H1 (cell line): Measurements from ENCODE around the gene SND1. TPM values are rescaled to one million over a fixed set of nuclear protein-coding genes. Genes with fewer than 3 reads are reported as not detected.

Experiments used
- CTCF ChIA-PET: fragments of 300-600 bp; sonication (Branson Sonifier 250); formaldehyde crosslinking; loops from one replicate; lab custom pipeline; 2021; ENCODE audit not compliant: partially characterized antibody; lab: Charles Lee
- POLR2A ChIA-PET: fragments of 300-600 bp; sonication (Branson Sonifier 250); formaldehyde crosslinking; loops from one replicate; lab custom pipeline; 2021; ENCODE audit warnings: inconsistent platforms; ENCODE audit not compliant: partially characterized antibody; lab: Charles Lee
- DNase-seq, 2 experiments: peaks; one replicate each; pipeline versions ENCODE4 v3.0.0 to v3.0.0-alpha.2; 2010 to 2022; ENCODE audit warnings: low spot score in 2 of 2, low read depth in 1 of 2, mixed read lengths in 1 of 2
- FAIRE-seq: peaks from 2 replicates; lab custom pipeline; 2011; peaks lifted over from hg19 to GRCh38; lab: Jason Lieb, UNC
- H2AFZ ChIP-seq: 2 replicates; pipeline ENCODE4 v1.8.1; 2012; ENCODE audit warnings: low read length, inconsistent platforms
- H2AK5ac ChIP-seq: 2 replicates; pipeline ENCODE4 v1.6.1; 2013; ENCODE audit warnings: low read depth, low read length
- H2BK120ac ChIP-seq: replicated peaks from 2 replicates; pipeline ENCODE3; 2013; ENCODE audit warnings: low read depth, low read length, inconsistent platforms
- H2BK12ac ChIP-seq: 2 replicates; pipeline ENCODE4 v1.6.1; 2013; ENCODE audit warnings: low read depth, low read length
- H2BK15ac ChIP-seq: 2 replicates; pipeline ENCODE4 v1.6.1; 2013; ENCODE audit warnings: low read length
- H2BK20ac ChIP-seq: 2 replicates; pipeline ENCODE4 v1.6.1; 2013; ENCODE audit warnings: low read length
- H2BK5ac ChIP-seq: 2 replicates; pipeline ENCODE4 v1.6.1; 2013; ENCODE audit warnings: low read depth, low read length
- H3K14ac ChIP-seq: 2 replicates; pipeline ENCODE4 v1.6.1; 2013; ENCODE audit warnings: inconsistent platforms; ENCODE audit not compliant: insufficient read length
- H3K18ac ChIP-seq: 2 replicates; pipeline ENCODE4 v1.6.1; 2013; ENCODE audit warnings: low read length; ENCODE audit errors: extremely low read depth
- H3K23ac ChIP-seq: 2 replicates; pipeline ENCODE4 v1.6.1; 2013; ENCODE audit warnings: inconsistent platforms; ENCODE audit not compliant: insufficient read length
- H3K23me2 ChIP-seq: 2 replicates; pipeline ENCODE4 v1.6.1; 2013; ENCODE audit warnings: low read depth, low read length
- H3K27ac ChIP-seq: 2 replicates; pipeline ENCODE4 v1.6.1; 2011; ENCODE audit warnings: low read depth, low read length, inconsistent platforms
- H3K27me3 ChIP-seq, 4 experiments: replicated peaks in 1 of 4; 1 replicate in 1 of 4; 2 replicates in 3 of 4; pipeline versions ENCODE4 v1.6.1 to v1.8.1; 2011 to 2013; ENCODE audit warnings: low read length in 3 of 4, mild to moderate bottlenecking in 3 of 4, inconsistent platforms in 2 of 4, mixed read lengths in 2 of 4, moderate library complexity in 1 of 4; ENCODE audit not compliant: control insufficient read depth in 3 of 4, insufficient read depth in 3 of 4; ENCODE audit errors: extremely low read depth in 1 of 4
- H3K36me3 ChIP-seq, 4 experiments: 2 replicates each; pipeline versions ENCODE4 v1.6.1 to v1.8.1; 2011 to 2013; ENCODE audit warnings: mild to moderate bottlenecking in 4 of 4, low read length in 3 of 4, moderate library complexity in 2 of 4, control low read depth in 1 of 4, inconsistent platforms in 1 of 4; ENCODE audit not compliant: insufficient read depth in 4 of 4, control insufficient read depth in 2 of 4
- H3K4ac ChIP-seq: replicated peaks from 2 replicates; pipeline ENCODE3; 2013; ENCODE audit warnings: low read length, low read depth, mixed read lengths, inconsistent platforms; ENCODE audit not compliant: insufficient read length
- H3K4me1 ChIP-seq, 4 experiments: replicated peaks in 1 of 4; 1 replicate in 1 of 4; 2 replicates in 3 of 4; pipeline versions ENCODE4 v1.6.1 to v1.8.1; 2011 to 2013; ENCODE audit warnings: low read length in 3 of 4, inconsistent platforms in 2 of 4, mixed read lengths in 1 of 4; ENCODE audit not compliant: insufficient read depth in 4 of 4, control insufficient read depth in 3 of 4
- H3K4me2 ChIP-seq, 2 experiments: 2 replicates each; pipeline versions ENCODE4 v1.6.1 to v1.8.1; 2011 to 2013; ENCODE audit warnings: low read depth in 2 of 2, low read length in 2 of 2, control low read depth in 1 of 2, inconsistent platforms in 1 of 2, mild to moderate bottlenecking in 1 of 2; ENCODE audit not compliant: insufficient read depth in 1 of 2
- H3K4me3 ChIP-seq, 4 experiments: fragments of 200-600, 300-600 bp in 1 of 4; sonication (generic), shearing (Covaris generic), sonication (Bioruptor Twin) in 1 of 4; 2 replicates each; pipeline versions ENCODE4 v1.5.1 to v1.8.1; 2011 to 2016; ENCODE audit warnings: low read length in 4 of 4, low read depth in 3 of 4, control low read depth in 2 of 4, inconsistent platforms in 2 of 4, mild to moderate bottlenecking in 2 of 4, mixed read lengths in 1 of 4, moderate library complexity in 1 of 4; ENCODE audit not compliant: insufficient read depth in 2 of 4; ENCODE audit errors: extremely low read depth in 1 of 4
- H3K56ac ChIP-seq: replicated peaks from 2 replicates; pipeline ENCODE3; 2013; ENCODE audit warnings: low read depth, mild to moderate bottlenecking, mixed read lengths, low read length, inconsistent platforms; ENCODE audit not compliant: insufficient read length
- H3K79me1 ChIP-seq: 2 replicates; pipeline ENCODE4 v1.6.1; 2013; ENCODE audit warnings: low read depth, low read length, control low read depth
- H3K79me2 ChIP-seq, 2 experiments: 2 replicates each; pipeline versions ENCODE4 v1.6.1 to v1.8.1; 2012 to 2013; ENCODE audit warnings: low read length in 2 of 2, mild to moderate bottlenecking in 2 of 2, inconsistent platforms in 1 of 2; ENCODE audit not compliant: insufficient read depth in 2 of 2, control insufficient read depth in 1 of 2
- H3K9ac ChIP-seq, 4 experiments: replicated peaks in 1 of 4; 1 replicate in 1 of 4; 2 replicates in 3 of 4; pipeline versions ENCODE4 v1.6.1 to v1.8.1; 2011 to 2013; ENCODE audit warnings: low read depth in 3 of 4, low read length in 3 of 4, control low read depth in 2 of 4, mild to moderate bottlenecking in 2 of 4, moderate library complexity in 2 of 4, inconsistent platforms in 1 of 4; ENCODE audit errors: extremely low read depth in 1 of 4
- H3K9me3 ChIP-seq, 2 experiments: 2 replicates each; pipeline versions ENCODE4 v1.6.1 to v1.8.1; 2012 to 2013; ENCODE audit warnings: mild to moderate bottlenecking in 2 of 2, moderate library complexity in 2 of 2, control low read depth in 1 of 2, inconsistent platforms in 1 of 2, low read depth in 1 of 2, low read length in 1 of 2, mixed read lengths in 1 of 2; ENCODE audit not compliant: insufficient read depth in 2 of 2
- H4K20me1 ChIP-seq, 2 experiments: replicated peaks in 1 of 2; 2 replicates each; pipeline versions ENCODE3 to v1.8.1; 2011 to 2013; ENCODE audit warnings: inconsistent platforms in 2 of 2, low read length in 2 of 2, mild to moderate bottlenecking in 1 of 2; ENCODE audit not compliant: insufficient read depth in 2 of 2, control insufficient read depth in 1 of 2
- H4K5ac ChIP-seq: 2 replicates; pipeline ENCODE4 v1.6.1; 2013; ENCODE audit warnings: low read length, low read depth, mixed read lengths, inconsistent platforms; ENCODE audit not compliant: insufficient read length
- H4K8ac ChIP-seq: 2 replicates; pipeline ENCODE4 v1.8.0; 2013; ENCODE audit warnings: mild to moderate bottlenecking, moderate library complexity, low read length, inconsistent platforms; ENCODE audit not compliant: insufficient read depth; ENCODE audit errors: extremely low read depth
- H4K91ac ChIP-seq: replicated peaks from 2 replicates; pipeline ENCODE3; 2013; ENCODE audit warnings: low read length, mixed read lengths, inconsistent platforms; ENCODE audit not compliant: insufficient read length
- BACH1 ChIP-seq: IDR thresholded peaks from 2 replicates; pipeline ENCODE4 v1.6.1; 2012; ENCODE audit warnings: low read length, improper control_type of control experiment
- CBX5 ChIP-seq: fragments of 300-800, 300-1000 bp; sonication (generic); IDR thresholded peaks from 2 replicates; pipeline ENCODE4 v1.7.1; 2016; ENCODE audit warnings: antibody characterized with exemption, low read length, low read depth
- CBX8 ChIP-seq: fragments of 300-800, 300-1000 bp; sonication (generic); IDR thresholded peaks from 2 replicates; pipeline ENCODE4 v1.7.1; 2016; ENCODE audit warnings: low read depth, low read length, borderline replicate concordance
- CHD2 ChIP-seq: IDR thresholded peaks from 2 replicates; pipeline ENCODE4 v1.6.1; 2012; ENCODE audit warnings: low read length, improper control_type of control experiment
- FOSL1 ChIP-seq: IDR thresholded peaks from 2 replicates; pipeline ENCODE4 v1.6.1; 2011; ENCODE audit warnings: mild to moderate bottlenecking, low read depth, low read length, moderate library complexity; ENCODE audit not compliant: insufficient read depth
- GABPA ChIP-seq: IDR thresholded peaks from 2 replicates; pipeline ENCODE4 v1.6.1; 2011; ENCODE audit warnings: mild to moderate bottlenecking, low read length, moderate library complexity, borderline replicate concordance; ENCODE audit not compliant: insufficient read depth
- GTF2F1 ChIP-seq: IDR thresholded peaks from 2 replicates; pipeline ENCODE4 v1.6.1; 2012; ENCODE audit warnings: low read depth, low read length, improper control_type of control experiment, borderline replicate concordance
- HDAC2 ChIP-seq, 2 experiments: fragments of 300-600 bp in 1 of 2; sonication (generic) in 1 of 2; IDR thresholded peaks; 2 replicates each; pipeline ENCODE4 v1.6.1; 2011 to 2012; ENCODE audit warnings: low read depth in 2 of 2, low read length in 2 of 2, mild to moderate bottlenecking in 2 of 2, moderate library complexity in 2 of 2, borderline replicate concordance in 1 of 2, inconsistent platforms in 1 of 2
- KDM4A ChIP-seq: IDR thresholded peaks from one replicate; pipeline ENCODE4 v1.7.1; 2012; ENCODE audit warnings: low read depth, mild to moderate bottlenecking, moderate library complexity, low read length, inconsistent platforms; ENCODE audit not compliant: severe bottlenecking
- PHF8 ChIP-seq: fragments of 200-600 bp; sonication (generic); conservative IDR thresholded peaks from 2 replicates; pipeline ENCODE4 v1.7.1; 2012; ENCODE audit warnings: low read depth, mild to moderate bottlenecking, inconsistent platforms, low read length, moderate library complexity
- RFX5 ChIP-seq: IDR thresholded peaks from 2 replicates; pipeline ENCODE4 v1.6.1; 2011; ENCODE audit warnings: low read depth, low read length, improper control_type of control experiment, borderline replicate concordance
- SIRT6 ChIP-seq: IDR thresholded peaks from one replicate; pipeline ENCODE4 v1.7.1; 2012; ENCODE audit warnings: low read length, inconsistent platforms
- TAF1 ChIP-seq: IDR thresholded peaks from 2 replicates; pipeline ENCODE4 v1.6.1; 2011; ENCODE audit warnings: mild to moderate bottlenecking, low read depth, low read length
- TBP ChIP-seq: IDR thresholded peaks from 2 replicates; pipeline ENCODE4 v1.6.1; 2011; ENCODE audit warnings: low read depth, low read length, improper control_type of control experiment
- TCF12 ChIP-seq: IDR thresholded peaks from 2 replicates; pipeline ENCODE4 v1.6.1; 2011; ENCODE audit warnings: low read depth, mild to moderate bottlenecking, low read length
- WGBS, 2 experiments: shearing (Covaris generic) in 1 of 2; methylation state at CpG; one replicate each; pipeline versions ENCODE4 v1.1.6 to v1.1.7; 2013 to 2015; ENCODE audit warnings: low lambda C conversion rate in 2 of 2, mixed read lengths in 2 of 2, inconsistent platforms in 1 of 2, low coverage in 1 of 2, missing lambda C conversion rate in 1 of 2; ENCODE audit not compliant: insufficient replicate concordance in 2 of 2, insufficient coverage in 1 of 2, insufficient read length in 1 of 2; ENCODE audit errors: extremely low coverage in 1 of 2, missing lambda C conversion rate in 1 of 2; 5-methylcytosine and 5-hydroxymethylcytosine counted together
- polyA plus RNA-seq, 7 experiments: library from polyadenylated mRNA; depleted of rRNA in 3 of 7; stranded (reverse) in 5 of 7; unstranded in 2 of 7; fragments of >200 nt in 5 of 7; fragments of 200-250 nt in 2 of 7; gene quantifications; 1 replicate in 5 of 7; 2 replicates in 1 of 7; 4 replicates in 1 of 7; pipeline versions ENCODE4 v1.2.1 to v1.2.3, GENCODE V29; 2011 to 2013; ENCODE audit warnings: missing spikeins in 2 of 7, mixed read lengths in 2 of 7
- total RNA-seq: library from RNA; stranded (reverse); fragmentation: NEBNext Ultra II Directional; extraction: Animal tissue kit (Norgen Biotek cat#: 25700); gene quantifications from 2 replicates; pipeline ENCODE4 v1.2.1, GENCODE V29; 2021

Gene SND1
- total and polyA plus RNA-seq, 2 of the 8 experiments (the other 6 are each of a cell fraction or from before 2014, with no cell fraction given): 122 to 290 TPM

DNA sequence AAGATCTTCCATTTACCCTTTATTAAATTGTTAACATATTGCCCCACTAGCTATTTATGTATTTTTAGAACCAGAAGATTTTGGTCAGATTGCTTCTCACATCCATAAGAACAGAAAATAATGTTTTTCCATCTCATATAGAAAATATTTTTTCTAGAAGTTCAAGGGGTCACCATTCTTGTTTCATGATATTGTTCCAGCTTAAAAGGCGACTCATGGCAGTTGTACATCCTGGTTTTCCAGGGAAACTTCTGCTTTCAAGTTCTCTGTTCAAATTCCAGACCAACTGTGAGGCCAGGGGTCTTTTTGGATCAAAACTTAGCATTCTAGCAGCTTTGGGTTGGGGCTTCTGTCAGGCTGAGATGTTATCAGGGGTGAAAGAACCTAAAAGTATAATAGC is 294.9 kb downstream of the SND1 start:
- Histone ChIP-seq H2BK15ac (no peak overlapping the region), H3K27me3 (no peaks in the 10 kb centered on the region), H3K79me2 (no peaks in the 10 kb centered on the region), H3K36me3 (peaks cover 0 to 6% (median 2%) of the 10 kb centered on the region in 4 experiments; a peak in 3 of 8 replicates), H3K4me3 (no peak overlapping the region), H2BK12ac (no peak overlapping the region), H3K18ac (no peak overlapping the region), H3K4me2 (no peak overlapping the region), H3K79me1 (peaks cover 2% of the 10 kb centered on the region; the same call in 1 of the 2 replicates), H2AK5ac (no peak overlapping the region), H3K9me3 (no peaks in the 10 kb centered on the region), H3K4me1 (peaks cover 0 to 16% (median 5%) of the 10 kb centered on the region in 4 experiments; a peak in 5 of 7 replicates), H3K9ac (no peak overlapping the region), H3K23ac (no peak overlapping the region), H3K56ac (no peak overlapping the region), H4K5ac (no peak overlapping the region), H4K20me1 (peaks cover 6% of the 10 kb centered on the region in 2 experiments), H4K91ac (no peak overlapping the region), H3K27ac (no peak overlapping the region), H3K4ac (no peak overlapping the region), H2AFZ (no peak overlapping the region), H2BK20ac (no peak overlapping the region), H2BK120ac (no peak overlapping the region), H3K23me2 (no peaks in the 10 kb centered on the region), H4K8ac (no peak overlapping the region), H2BK5ac (no peak overlapping the region), H3K14ac (no peak overlapping the region)
- no peak for FAIRE-seq
- DNase-seq: no peak
- POLR2A ChIA-PET: no interaction called here
- CTCF ChIA-PET: interaction anchor here (0.7 to 1.0 kb wide), 3 partner anchors 11 to 238 kb away, joined by 3 read pairs; no protein-coding TSS in a partner anchor
- WGBS, 2 experiments: 87% methylated on average over 1 of the region's 1 CpG; no CpG with 5 or more reads in 1 of the 2 experiments
- TF ChIP-seq PHF8: no peak
- TF ChIP-seq BACH1: no peak
- TF ChIP-seq CBX5: no peak
- TF ChIP-seq HDAC2 (IDR thresholded peaks at IDR 0.05; ENCODE audit: borderline replicate concordance in 1 of 2, low read depth in 2 of 2, low read length in 2 of 2): no peak
- TF ChIP-seq CBX8: no peak
- TF ChIP-seq KDM4A: no peak
- no peak for TF ChIP-seq TCF12
- TF ChIP-seq GTF2F1: no peak
- no peak for TF ChIP-seq RFX5
- TF ChIP-seq SIRT6: no peak
- no peak for TF ChIP-seq FOSL1
- no peak for TF ChIP-seq GABPA
- no peak for TF ChIP-seq CHD2
- no peak for TF ChIP-seq TBP
- TF ChIP-seq TAF1: no peak
